Spleen (tissue), 11 donors: ENCODE results near the gene AKIP1. TPM values are rescaled to one million over a fixed set of nuclear protein-coding genes. Genes with fewer than 3 reads are reported as not detected.

Experiments used
- DNase-seq: peaks from one replicate; pipeline ENCODE4 v3.0.0-alpha.2; 2020
- H3K27ac ChIP-seq, 8 donors: fragments of 200-600 bp; sonication (generic) in 7 of 8; 1 replicate in 4 of 8; 2 replicates in 4 of 8; pipeline versions ENCODE4 v1.5.0 to v1.8.0; 2016 to 2021; ENCODE audit warnings: inconsistent platforms in 4 of 8, mild to moderate bottlenecking in 4 of 8, moderate library complexity in 1 of 8
- H3K27me3 ChIP-seq, 7 donors: fragments of 200-600 bp; sonication (generic) in 6 of 7; replicated peaks in 1 of 7; 1 replicate in 4 of 7; 2 replicates in 3 of 7; pipeline versions ENCODE4 v1.5.0 to v1.8.0; 2016 to 2021; ENCODE audit warnings: inconsistent platforms in 3 of 7, mild to moderate bottlenecking in 1 of 7
- H3K36me3 ChIP-seq, 6 donors: fragments of 200-600 bp; sonication (generic) in 5 of 6; 1 replicate in 4 of 6; 2 replicates in 2 of 6; pipeline versions ENCODE4 v1.5.0 to v1.8.0; 2016 to 2021; ENCODE audit warnings: inconsistent platforms in 2 of 6
- H3K4me1 ChIP-seq, 6 donors: fragments of 200-600 bp; sonication (generic) in 5 of 6; 1 replicate in 3 of 6; 2 replicates in 3 of 6; pipeline versions ENCODE4 v1.5.0 to v1.8.0; 2016 to 2021; ENCODE audit warnings: inconsistent platforms in 3 of 6
- H3K4me3 ChIP-seq, 8 donors: fragments of 200-600 bp; sonication (generic) in 7 of 8; 1 replicate in 4 of 8; 2 replicates in 4 of 8; pipeline versions ENCODE4 v1.5.0 to v1.8.0; 2016 to 2021; ENCODE audit warnings: inconsistent platforms in 4 of 8, mild to moderate bottlenecking in 4 of 8, moderate library complexity in 2 of 8
- H3K9me3 ChIP-seq, 8 donors: fragments of 200-600 bp; sonication (generic) in 7 of 8; 1 replicate in 4 of 8; 2 replicates in 4 of 8; pipeline versions ENCODE4 v1.5.0 to v1.8.0; 2016 to 2021; ENCODE audit warnings: inconsistent platforms in 4 of 8
- CTCF ChIP-seq, 11 experiments: fragments of 200-600 bp in 7 of 11; fragments of 450-650 bp in 4 of 11; sonication (generic) in 4 of 11; IDR thresholded peaks in 8 of 11; conservative IDR thresholded peaks in 3 of 11; 1 replicate in 7 of 11; 2 replicates in 4 of 11; pipeline versions ENCODE4 v1.4.0 to v1.8.0; 2016 to 2021; ENCODE audit warnings: antibody characterized with exemption in 11 of 11, inconsistent platforms in 4 of 11, mild to moderate bottlenecking in 1 of 11
- POLR2A ChIP-seq, 3 donors: fragments of 450-650 bp; IDR thresholded peaks; one replicate each; pipeline ENCODE4 v1.5.1; 2017; ENCODE audit warnings: antibody characterized with exemption in 3 of 3, mild to moderate bottlenecking in 1 of 3
- POLR2AphosphoS5 ChIP-seq, 3 donors: sonication (generic); formaldehyde crosslinking; IDR thresholded peaks; one replicate each; pipeline ENCODE4 v1.5.1; 2017; ENCODE audit warnings: antibody characterized with exemption in 3 of 3
- WGBS, 5 donors: extraction: QIAGEN DNeasy Blood & Tissue Kit in 3 of 5; methylation state at CpG; one replicate each; pipeline versions ENCODE4 v1.1.5 to v1.1.7; 2013 to 2018; 5-methylcytosine and 5-hydroxymethylcytosine counted together
- intact Hi-C: fragments of 100-400 bp; cut with DNase I; formaldehyde crosslinking; loops from one replicate; pipeline ENCODE4 v1.15.0; 2023; ENCODE audit warnings: low total_unique reads
- polyA plus RNA-seq, 3 donors: library from polyadenylated mRNA; stranded (reverse); fragments of 200-250 nt; gene quantifications; one replicate each; pipeline ENCODE4 v1.2.1, GENCODE V29; 2013
- total RNA-seq, 7 donors: library from RNA; depleted of rRNA in 3 of 7; stranded (reverse); fragments of >200 nt in 3 of 7; fragmentation: NEBNext Ultra II Directional in 4 of 7; extraction: Animal tissue kit (Norgen Biotek cat#: 25700) in 4 of 7; gene quantifications; one replicate each; pipeline versions ENCODE4 v1.1.0 to v1.2.1, GENCODE V29; 2016 to 2021
- donor health status: healthy with polysubstance abuse.
- donor health status: DM: no; HTN: no; CAD: no; lungs with moderate emphysema.
- donor health status: DM: no; HTN: no; CAD: no.
- donor health status: Bipolar disorder and iron deficiency.
- donor health status: healthy.
- donor health status: DM: no; HTN: no; CAD: no.
- donor health status: DM: yes; HTN: yes; CAD: no.

The AKIP1 gene
- total and polyA plus RNA-seq, 10 donors, result 9.8 to 33.6 (median 24.9) TPM

GRCh38 chr11:8961401-8961800 lies 50.4 kb downstream of the AKIP1 start:
- Histone ChIP-seq H3K27me3 (no peaks in the 10 kb centered on the region), H3K36me3 (peaks cover 0 to 40% (median 2%) of the 10 kb centered on the region in 6 donors), H3K4me3 (no peak overlapping the region), H3K9me3 (no peaks in the 10 kb centered on the region), H3K4me1 (peaks cover 23 to 79% (median 53%) of the 10 kb centered on the region in 6 donors), H3K27ac (peak overlapping the region in 2 of 8 donors; percentile 5 to 37)
- no peak for DNase-seq
- intact Hi-C loops, result loop anchor here (5.0 to 10.0 kb wide), 2 partner anchors 49 to 277 kb away; partner anchors contain the start of genes AKIP1, RPL27A and TRIM66
- 63 to 78% (median 77%) methylated on average over 2 of the region's 2 CpGs for WGBS, 5 donors
- TF ChIP-seq POLR2A (IDR thresholded peaks at IDR 0.05), result no peak

GRCh38 chr11:8962841-8963240 lies 51.9 kb downstream of the AKIP1 start:
- Histone ChIP-seq H3K27me3 (no peaks in the 10 kb centered on the region), H3K4me1 (peaks cover 23 to 71% (median 53%) of the 10 kb centered on the region in 6 donors), H3K4me3 (peak overlapping the region in 5 of 8 donors; percentile 74 to 92 (median 79)), H3K9me3 (no peaks in the 10 kb centered on the region), H3K27ac (peak overlapping the region in 6 of 8 donors; percentile 31 to 99 (median 95)), H3K36me3 (peaks cover 0 to 33% (median 0%) of the 10 kb centered on the region in 6 donors)
- TF ChIP-seq POLR2A (IDR thresholded peaks at IDR 0.05) (no peak), POLR2AphosphoS5 (IDR thresholded peaks at IDR 0.05) (no peak), CTCF (IDR thresholded peaks at IDR 0.05 in 8 of 11, conservative IDR thresholded peaks at IDR 0.05 in 3 of 11) (no peak)
- DNase-seq, result no peak
- intact Hi-C loops, result loop anchor here (5.0 to 10.0 kb wide), 2 partner anchors 51 to 278 kb away; partner anchors contain the start of genes AKIP1, RPL27A and TRIM66
- 25 to 44% (median 40%) methylated on average over 2 of the region's 2 CpGs for WGBS, 5 donors

GRCh38 chr11:8963569-8964323 lies 52.8 kb downstream of the AKIP1 start:
- Histone ChIP-seq H3K27me3 (no peaks in the 10 kb centered on the region), H3K4me1 (peaks cover 23 to 66% (median 51%) of the 10 kb centered on the region in 6 donors), H3K36me3 (peaks cover 0 to 30% (median 0%) of the 10 kb centered on the region in 6 donors), H3K27ac (peak overlapping the region; percentile 94 to 99 (median 97)), H3K4me3 (peak overlapping the region; percentile 74 to 97 (median 82)), H3K9me3 (no peaks in the 10 kb centered on the region)
- intact Hi-C loops, result loop anchor here (5.0 to 10.0 kb wide), 2 partner anchors 51 to 279 kb away; partner anchors contain the start of genes AKIP1, RPL27A and TRIM66
- TF ChIP-seq POLR2AphosphoS5 (IDR thresholded peaks at IDR 0.05) (no peak), POLR2A (IDR thresholded peaks at IDR 0.05) (no peak), CTCF (IDR thresholded peaks at IDR 0.05 in 8 of 11, conservative IDR thresholded peaks at IDR 0.05 in 3 of 11) (no peak)
- DNase-seq, result peak; percentile 96
- WGBS, 5 donors, result 2 to 4% (median 2%) methylated on average over 24 to 39 of the region's 39 CpGs

GRCh38 chr11:8964324-8965320 lies 53.6 kb downstream of the AKIP1 start, which contains the start of gene TMEM9B:
Gene TMEM9B (minus strand): TSS chr11:8964442. CDS start chr11:8964313, 129 bp downstream.
- TF ChIP-seq POLR2A (IDR thresholded peaks at IDR 0.05), result peak; percentile 43 to 90 (median 51)
- no peak for TF ChIP-seq CTCF (IDR thresholded peaks at IDR 0.05 in 8 of 11, conservative IDR thresholded peaks at IDR 0.05 in 3 of 11)
- TF ChIP-seq POLR2AphosphoS5 (IDR thresholded peaks at IDR 0.05), result peak; percentile 93 to 97 (median 96)
- intact Hi-C loops, result loop anchor here (5.0 to 10.0 kb wide), 2 partner anchors 52 to 280 kb away; partner anchors contain the start of genes AKIP1, RPL27A and TRIM66
- peak; percentile 98 for DNase-seq
- Histone ChIP-seq H3K27ac (peak within 1 kb of the TSS; percentile 94 to 99 (median 97)), H3K36me3 (peaks cover 0 to 24% (median 0%) of the 10 kb centered on the region in 6 donors), H3K27me3 (no peaks in the 10 kb centered on the region), H3K4me3 (peak within 1 kb of the TSS; percentile 74 to 97 (median 82)), H3K4me1 (peaks cover 23 to 57% (median 43%) of the 10 kb centered on the region in 6 donors), H3K9me3 (no peaks in the 10 kb centered on the region)
- 0 to 2% (median 1%) methylated on average over 41 to 67 of the region's 67 CpGs for WGBS, 5 donors
